Adrenal gland (tissue), 5 donors: ENCODE measurements around the gene MAP2K1.

Experiments
- POLR2A ChIP-seq, 2 donors: fragments of 450-650 bp; IDR thresholded peaks; one replicate each; pipeline ENCODE4 v1.6.1; 2017; ENCODE audit warnings: antibody characterized with exemption in 2 of 2, mild to moderate bottlenecking in 2 of 2, moderate library complexity in 1 of 2
- TF ChIP-seq, protein P1 (sequence below), 6 experiments: fragments of 450-650 bp in 4 of 6; fragments of 200-600 bp in 2 of 6; sonication (generic) in 1 of 6; IDR thresholded peaks; 1 replicate in 5 of 6; 2 replicates in 1 of 6; pipeline versions ENCODE4 v1.5.1 to v1.8.0; 2016 to 2021; ENCODE audit warnings: antibody characterized with exemption in 6 of 6, mild to moderate bottlenecking in 2 of 6, moderate library complexity in 1 of 6
- donor health status: DM: no; HTN: no; CAD: no.

DNA sequence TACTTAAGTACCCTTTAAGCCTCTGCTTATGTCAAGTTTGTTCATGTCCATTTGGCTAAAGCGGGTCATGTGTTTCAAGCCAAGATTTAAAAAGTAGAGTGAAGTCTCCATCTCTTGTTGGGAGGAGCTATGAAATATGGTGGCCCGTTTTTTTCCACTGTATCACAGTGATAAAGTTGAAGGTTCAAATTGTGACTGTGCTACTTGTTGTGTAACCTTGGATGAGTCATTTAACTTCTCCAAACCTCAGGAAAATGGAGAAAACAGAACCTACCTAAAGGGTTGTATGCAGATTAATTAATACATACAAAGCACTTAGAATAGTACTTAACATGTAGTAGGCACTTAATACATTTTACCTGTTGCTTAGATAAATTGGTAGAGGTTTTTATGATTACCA is 67.4 kb downstream of the MAP2K1 start:
- TF ChIP-seq, protein P1, sequence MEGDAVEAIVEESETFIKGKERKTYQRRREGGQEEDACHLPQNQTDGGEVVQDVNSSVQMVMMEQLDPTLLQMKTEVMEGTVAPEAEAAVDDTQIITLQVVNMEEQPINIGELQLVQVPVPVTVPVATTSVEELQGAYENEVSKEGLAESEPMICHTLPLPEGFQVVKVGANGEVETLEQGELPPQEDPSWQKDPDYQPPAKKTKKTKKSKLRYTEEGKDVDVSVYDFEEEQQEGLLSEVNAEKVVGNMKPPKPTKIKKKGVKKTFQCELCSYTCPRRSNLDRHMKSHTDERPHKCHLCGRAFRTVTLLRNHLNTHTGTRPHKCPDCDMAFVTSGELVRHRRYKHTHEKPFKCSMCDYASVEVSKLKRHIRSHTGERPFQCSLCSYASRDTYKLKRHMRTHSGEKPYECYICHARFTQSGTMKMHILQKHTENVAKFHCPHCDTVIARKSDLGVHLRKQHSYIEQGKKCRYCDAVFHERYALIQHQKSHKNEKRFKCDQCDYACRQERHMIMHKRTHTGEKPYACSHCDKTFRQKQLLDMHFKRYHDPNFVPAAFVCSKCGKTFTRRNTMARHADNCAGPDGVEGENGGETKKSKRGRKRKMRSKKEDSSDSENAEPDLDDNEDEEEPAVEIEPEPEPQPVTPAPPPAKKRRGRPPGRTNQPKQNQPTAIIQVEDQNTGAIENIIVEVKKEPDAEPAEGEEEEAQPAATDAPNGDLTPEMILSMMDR (IDR thresholded peaks at IDR 0.05) = no peak
- no peak for TF ChIP-seq POLR2A (IDR thresholded peaks at IDR 0.05)
